Mucosa of descending colon (tissue), 3 donors: ENCODE measurements around the gene SRGAP3. TPM values are rescaled to one million over a fixed set of nuclear protein-coding genes. Genes with fewer than 3 reads are reported as not detected.

Source experiments
- ATAC-seq: fragments of 200-7000 bp; cut with Tn5 transposase; one replicate; pipeline ENCODE4 v1.9.1; 2020; ENCODE audit warnings: mild to moderate bottlenecking, moderate library complexity
- DNase-seq, 3 donors: peaks; one replicate each; pipeline ENCODE4 v3.0.0-alpha.2; 2020
- H3K36me3 ChIP-seq: fragments of 200-600 bp; one replicate; pipeline ENCODE4 v1.8.0; 2021; ENCODE audit warnings: low read depth, mild to moderate bottlenecking
- H3K4me1 ChIP-seq: fragments of 200-600 bp; one replicate; pipeline ENCODE4 v1.8.0; 2021; ENCODE audit warnings: low read depth, mild to moderate bottlenecking
- H3K4me3 ChIP-seq: fragments of 200-600 bp; one replicate; pipeline ENCODE4 v1.8.0; 2021; ENCODE audit warnings: mild to moderate bottlenecking
- H3K9me3 ChIP-seq: fragments of 200-600 bp; one replicate; pipeline ENCODE4 v1.8.0; 2021; ENCODE audit warnings: mild to moderate bottlenecking
- intact Hi-C, 2 donors: fragments of 100-400 bp; cut with DNase I in 1 of 2; cut with micrococcal nuclease in 1 of 2; formaldehyde crosslinking; loops; one replicate each; pipeline versions ENCODE4 v1.11.0 to v1.11.1; 2022; cut with DNase I, micrococcal nuclease
- total RNA-seq, 3 donors: library from RNA; stranded (reverse); fragmentation: NEBNext Ultra II Directional in 2 of 3; extraction: Animal tissue kit (Norgen Biotek cat#: 25700) in 2 of 3; gene quantifications; one replicate each; pipeline versions ENCODE4 v1.2.1 to v1.2.4, GENCODE V29; 2021 to 2023
- TF ChIP-seq, protein P1 (sequence below): fragments of 200-600 bp; IDR thresholded peaks from one replicate; pipeline ENCODE4 v1.8.0; 2022; ENCODE audit warnings: antibody characterized with exemption, mild to moderate bottlenecking
- donor health status: DM: no; HTN: no; CAD: no; lungs with moderate emphysema.
- donor health status: DM: no; HTN: no; CAD: no.
- donor health status: DM: no; HTN: yes; CAD: no.

Gene SRGAP3
- total RNA-seq, 3 donors from 2014 or later = 6.4 to 9.0 (median 8.6) TPM

DNA sequence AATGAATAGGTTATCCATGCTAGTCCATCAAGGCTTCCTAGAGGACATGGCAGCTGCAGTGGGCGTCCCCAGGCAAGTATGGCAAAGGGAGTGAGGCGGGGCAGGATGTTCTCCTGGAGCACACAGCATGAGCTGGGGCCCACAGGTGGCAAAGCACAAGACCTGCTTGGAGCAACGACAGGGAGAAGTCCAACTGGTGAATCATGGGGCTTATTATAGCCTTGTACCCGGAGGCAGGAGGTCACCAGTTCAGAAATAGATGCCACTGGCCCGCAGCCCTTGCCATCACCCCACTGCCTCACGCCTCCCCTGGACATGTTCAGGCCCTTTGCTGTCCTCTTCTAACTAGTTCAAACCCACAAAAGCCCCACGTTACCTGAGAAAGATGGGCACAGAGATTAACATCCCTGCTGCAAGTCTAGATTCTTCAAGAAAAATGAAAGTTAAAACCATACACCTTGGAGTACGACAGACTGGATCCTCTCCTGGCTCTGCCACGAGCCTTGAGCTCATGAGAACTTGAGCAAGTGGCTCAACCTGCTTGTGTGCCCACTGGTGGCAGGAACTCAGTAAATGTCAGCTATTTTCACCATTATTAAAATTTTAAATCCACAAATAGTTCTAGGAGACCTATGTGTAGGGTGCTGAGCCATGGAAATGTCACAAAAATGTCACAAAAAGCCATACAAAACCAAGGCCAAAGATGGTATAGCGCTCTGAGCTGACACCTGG is 1.8 kb upstream of the SRGAP3 start:
- Histone ChIP-seq H3K9me3 (no peaks in the 10 kb centered on the region), H3K36me3 (no peaks in the 10 kb centered on the region), H3K4me1 (no peaks in the 10 kb centered on the region), H3K4me3 (no peak overlapping the region)
- TF ChIP-seq, protein P1, sequence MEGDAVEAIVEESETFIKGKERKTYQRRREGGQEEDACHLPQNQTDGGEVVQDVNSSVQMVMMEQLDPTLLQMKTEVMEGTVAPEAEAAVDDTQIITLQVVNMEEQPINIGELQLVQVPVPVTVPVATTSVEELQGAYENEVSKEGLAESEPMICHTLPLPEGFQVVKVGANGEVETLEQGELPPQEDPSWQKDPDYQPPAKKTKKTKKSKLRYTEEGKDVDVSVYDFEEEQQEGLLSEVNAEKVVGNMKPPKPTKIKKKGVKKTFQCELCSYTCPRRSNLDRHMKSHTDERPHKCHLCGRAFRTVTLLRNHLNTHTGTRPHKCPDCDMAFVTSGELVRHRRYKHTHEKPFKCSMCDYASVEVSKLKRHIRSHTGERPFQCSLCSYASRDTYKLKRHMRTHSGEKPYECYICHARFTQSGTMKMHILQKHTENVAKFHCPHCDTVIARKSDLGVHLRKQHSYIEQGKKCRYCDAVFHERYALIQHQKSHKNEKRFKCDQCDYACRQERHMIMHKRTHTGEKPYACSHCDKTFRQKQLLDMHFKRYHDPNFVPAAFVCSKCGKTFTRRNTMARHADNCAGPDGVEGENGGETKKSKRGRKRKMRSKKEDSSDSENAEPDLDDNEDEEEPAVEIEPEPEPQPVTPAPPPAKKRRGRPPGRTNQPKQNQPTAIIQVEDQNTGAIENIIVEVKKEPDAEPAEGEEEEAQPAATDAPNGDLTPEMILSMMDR = no peak
- DNase-seq (no peak), ATAC-seq (no peak)
- intact Hi-C loops = no loop called here

DNA sequence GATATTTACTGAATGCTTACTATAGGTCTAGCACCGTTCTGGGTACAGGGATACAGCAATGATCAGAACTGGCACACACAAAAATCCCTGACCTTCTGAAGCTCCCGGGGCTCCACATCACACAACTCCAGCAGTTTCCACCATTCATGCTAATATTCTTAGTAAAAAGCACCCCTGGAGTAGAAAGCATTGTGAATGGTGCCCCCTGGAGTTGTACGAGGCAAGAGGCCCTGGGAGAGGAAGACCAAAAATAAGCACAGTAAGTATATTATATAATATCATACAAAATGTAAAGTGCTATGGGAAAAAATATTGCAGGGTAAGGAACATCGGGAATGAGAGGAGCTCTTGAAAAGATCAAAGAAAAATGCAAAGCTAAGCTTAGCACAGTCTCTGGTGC is 790 bp upstream of the SRGAP3 start:
- no peak overlapping the region for H3K4me3 ChIP-seq
- intact Hi-C loops = no loop called here
- H3K4me1 ChIP-seq = no peaks in the 10 kb centered on the region
- ATAC-seq (no peak), DNase-seq (peak in 1 of 3 donors; percentile 14)
- H3K36me3 ChIP-seq = no peaks in the 10 kb centered on the region
- H3K9me3 ChIP-seq = no peaks in the 10 kb centered on the region
- TF ChIP-seq, protein P1 = no peak

DNA sequence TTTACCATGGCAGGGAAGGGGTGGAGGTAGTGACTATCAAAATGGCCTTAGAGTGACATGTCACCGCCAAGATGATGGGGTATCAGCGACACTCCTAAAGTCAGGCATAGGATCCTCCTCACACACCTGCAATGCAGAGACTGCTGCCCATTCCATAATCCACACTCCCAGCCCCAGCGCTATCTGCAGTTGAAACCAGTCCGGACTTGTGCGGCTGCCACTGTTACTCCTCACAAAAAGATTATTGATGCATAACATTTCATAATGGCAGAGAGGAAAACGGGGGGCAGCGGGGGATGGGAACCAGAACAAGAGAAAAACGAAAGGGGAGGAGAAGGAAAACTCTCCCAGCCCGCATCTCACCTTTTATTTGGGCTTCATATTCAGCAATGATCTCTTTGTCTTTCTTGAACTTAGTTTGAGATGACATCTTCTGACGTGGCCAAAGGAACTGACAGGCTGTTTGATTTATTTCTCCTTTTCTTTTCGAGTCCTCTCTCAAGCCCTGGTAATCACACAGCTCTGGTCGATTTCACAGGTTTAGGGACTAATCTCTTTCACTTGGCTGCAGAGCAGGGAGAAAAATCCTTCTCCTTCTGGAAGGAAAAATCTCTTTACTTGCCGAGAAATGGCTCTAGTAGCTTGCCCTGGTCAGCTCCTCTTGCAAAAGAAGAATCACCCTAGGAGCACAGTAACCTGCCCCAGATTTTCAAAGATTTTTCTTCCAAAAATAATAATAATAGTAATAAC is 749 bp downstream of the SRGAP3 start:
- DNase-seq (peak in 2 of 3 donors; percentile 28 to 37), ATAC-seq (peak; percentile 37)
- Histone ChIP-seq H3K4me3 (no peak overlapping the region), H3K4me1 (no peaks in the 10 kb centered on the region), H3K9me3 (no peaks in the 10 kb centered on the region), H3K36me3 (no peaks in the 10 kb centered on the region)
- intact Hi-C loops = no loop called here
- TF ChIP-seq, protein P1 = no peak

DNA sequence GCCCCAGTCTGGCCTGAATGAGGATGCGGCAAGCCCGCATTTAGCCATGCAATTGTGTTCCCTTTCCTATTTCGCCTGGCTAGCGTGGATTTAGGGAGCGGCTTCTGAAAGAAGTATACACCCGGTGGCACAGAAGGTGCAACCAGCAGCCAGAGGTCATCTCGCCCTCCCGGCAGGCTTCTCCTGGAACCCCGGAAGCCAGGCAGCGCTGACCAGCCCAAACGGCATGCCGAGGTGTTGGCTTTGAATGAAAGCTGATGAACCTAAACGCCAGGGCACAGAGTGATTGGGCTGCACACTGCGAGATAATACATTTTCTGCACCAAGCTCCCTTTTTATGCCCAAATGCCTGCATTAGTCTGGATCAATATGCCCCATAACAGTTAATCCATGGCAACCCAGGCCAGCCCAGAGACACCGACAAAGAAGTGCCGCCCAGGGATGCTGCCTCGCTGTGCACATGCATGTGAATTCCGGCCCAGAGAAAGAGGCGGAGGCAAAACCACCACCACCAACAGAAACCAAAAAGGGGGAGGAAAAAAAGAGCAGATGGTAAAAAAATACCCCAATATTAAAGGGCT is 1.4 kb downstream of the SRGAP3 start:
- intact Hi-C loops = no loop called here

DNA sequence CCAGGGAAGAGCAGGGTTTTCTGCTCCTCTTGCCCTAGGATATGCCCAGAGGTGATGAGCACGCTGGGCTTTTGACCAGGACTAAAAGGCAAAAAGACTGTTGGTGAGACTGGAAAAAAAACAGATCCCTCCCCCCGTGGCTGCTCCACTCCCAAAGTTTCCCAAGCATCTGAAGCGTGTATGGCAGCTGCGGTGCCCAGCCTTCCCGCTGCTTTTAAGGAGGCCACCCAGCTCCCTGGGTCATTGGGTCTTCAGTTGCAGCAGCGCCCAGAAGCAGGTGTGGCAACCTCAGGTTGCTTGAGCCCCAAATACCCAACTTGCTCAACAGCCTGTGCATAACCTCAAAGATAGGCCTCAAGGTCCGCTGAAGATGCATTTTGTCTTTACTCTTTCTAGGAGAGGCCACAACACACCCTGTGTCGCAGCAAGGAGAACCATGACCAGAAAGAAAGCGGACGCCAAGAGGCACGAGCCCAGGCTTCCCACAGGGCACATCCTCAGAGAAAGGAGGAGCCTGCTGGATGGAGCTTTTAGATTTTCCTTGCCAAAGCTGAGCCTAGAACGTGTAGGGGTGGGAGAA is 2.0 kb downstream of the SRGAP3 start:
- no peaks in the 10 kb centered on the region for H3K36me3 ChIP-seq
- H3K4me3 ChIP-seq = no peak overlapping the region
- no peak for ATAC-seq
- intact Hi-C loops = no loop called here
- H3K4me1 ChIP-seq = no peaks in the 10 kb centered on the region
- DNase-seq = no peak
- TF ChIP-seq, protein P1 = no peak
- H3K9me3 ChIP-seq = no peaks in the 10 kb centered on the region

More for the DNA sequence above, 1.4 kb downstream of the SRGAP3 start:
- TF ChIP-seq, protein P1 = no peak
- H3K36me3 ChIP-seq = no peaks in the 10 kb centered on the region
- no peaks in the 10 kb centered on the region for H3K4me1 ChIP-seq
- no peaks in the 10 kb centered on the region for H3K9me3 ChIP-seq
- ATAC-seq (no peak), DNase-seq (no peak)
- no peak overlapping the region for H3K4me3 ChIP-seq
